Smooth muscle cell (in vitro differentiated cells): ENCODE results near the gene B4GALNT4. TPM values are rescaled to one million over a fixed set of nuclear protein-coding genes. Genes with fewer than 3 reads are reported as not detected.

Experiments used
- DNase-seq: peaks from one replicate; lab custom pipeline; 2025; ENCODE audit not compliant: unreplicated experiment; lab: John Stamatoyannopoulos, UW
- H2AFZ ChIP-seq: fragments of 200-600 bp; sonication (generic); 2 replicates; pipeline ENCODE4 v1.6.0; 2016; ENCODE audit warnings: antibody characterized with exemption, low read depth, mild to moderate bottlenecking
- H3F3A ChIP-seq: fragments of 200-600 bp; sonication (generic); 2 replicates; pipeline ENCODE4 v1.6.0; 2017; ENCODE audit warnings: antibody characterized with exemption, low read depth
- H3K27ac ChIP-seq: fragments of 200-600 bp; sonication (generic); 2 replicates; pipeline ENCODE4 v1.5.1; 2016; ENCODE audit warnings: low read depth, mild to moderate bottlenecking
- H3K27me3 ChIP-seq: fragments of 200-600 bp; sonication (generic); 2 replicates; pipeline ENCODE4 v1.6.1; 2016; ENCODE audit warnings: low read depth, mild to moderate bottlenecking
- H3K36me3 ChIP-seq: fragments of 200-600 bp; sonication (generic); 2 replicates; pipeline ENCODE4 v1.5.1; 2016; ENCODE audit warnings: low read depth
- H3K4me1 ChIP-seq: fragments of 200-600 bp; sonication (generic); 2 replicates; pipeline ENCODE4 v1.5.1; 2016; ENCODE audit warnings: low read depth
- H3K4me2 ChIP-seq: fragments of 200-600 bp; sonication (generic); 2 replicates; pipeline ENCODE4 v1.6.0; 2016; ENCODE audit warnings: mild to moderate bottlenecking
- H3K4me3 ChIP-seq: fragments of 200-600 bp; sonication (generic); 2 replicates; pipeline ENCODE4 v1.5.1; 2016; ENCODE audit warnings: mild to moderate bottlenecking
- H3K79me2 ChIP-seq: fragments of 200-600 bp; sonication (generic); 2 replicates; pipeline ENCODE4 v1.6.0; 2016; ENCODE audit warnings: low read depth, mild to moderate bottlenecking
- H3K9ac ChIP-seq: fragments of 200-600 bp; sonication (generic); 2 replicates; pipeline ENCODE4 v1.6.0; 2016; ENCODE audit warnings: low read depth
- H3K9me3 ChIP-seq: fragments of 200-600 bp; sonication (generic); replicated peaks from 2 replicates; pipeline ENCODE4 v1.5.1; 2016; ENCODE audit warnings: low read depth
- H4K20me1 ChIP-seq: fragments of 200-600 bp; sonication (generic); 2 replicates; pipeline ENCODE4 v1.6.0; 2016; ENCODE audit warnings: low read depth
- WGBS: methylation state at CpG from one replicate; pipeline ENCODE4 v1.1.7; 2016; ENCODE audit warnings: low lambda C conversion rate; 5-methylcytosine and 5-hydroxymethylcytosine counted together
- polyA plus RNA-seq: library from polyadenylated mRNA; unstranded; fragments of >200 nt; fragmentation: Nextera tagmentation; extraction: Ambion mirVana; gene quantifications from 2 replicates; pipeline ENCODE4 v1.2.1, GENCODE V29; 2016
- total RNA-seq: library from RNA; depleted of rRNA; stranded (reverse); fragments of >200 nt; gene quantifications from 2 replicates; pipeline ENCODE4 v1.2.3, GENCODE V29; 2014
- TF ChIP-seq, protein P1 (sequence below): fragments of 200-600 bp; sonication (generic); IDR thresholded peaks from 2 replicates; pipeline ENCODE4 v1.5.1; 2017; ENCODE audit warnings: borderline replicate concordance, mild to moderate bottlenecking, antibody characterized with exemption; ENCODE audit not compliant: insufficient read depth, poor library complexity, severe bottlenecking

The B4GALNT4 gene
- total and polyA plus RNA-seq, 2 experiments from 2014 or later, result 21.9 to 45.8 TPM

DNA sequence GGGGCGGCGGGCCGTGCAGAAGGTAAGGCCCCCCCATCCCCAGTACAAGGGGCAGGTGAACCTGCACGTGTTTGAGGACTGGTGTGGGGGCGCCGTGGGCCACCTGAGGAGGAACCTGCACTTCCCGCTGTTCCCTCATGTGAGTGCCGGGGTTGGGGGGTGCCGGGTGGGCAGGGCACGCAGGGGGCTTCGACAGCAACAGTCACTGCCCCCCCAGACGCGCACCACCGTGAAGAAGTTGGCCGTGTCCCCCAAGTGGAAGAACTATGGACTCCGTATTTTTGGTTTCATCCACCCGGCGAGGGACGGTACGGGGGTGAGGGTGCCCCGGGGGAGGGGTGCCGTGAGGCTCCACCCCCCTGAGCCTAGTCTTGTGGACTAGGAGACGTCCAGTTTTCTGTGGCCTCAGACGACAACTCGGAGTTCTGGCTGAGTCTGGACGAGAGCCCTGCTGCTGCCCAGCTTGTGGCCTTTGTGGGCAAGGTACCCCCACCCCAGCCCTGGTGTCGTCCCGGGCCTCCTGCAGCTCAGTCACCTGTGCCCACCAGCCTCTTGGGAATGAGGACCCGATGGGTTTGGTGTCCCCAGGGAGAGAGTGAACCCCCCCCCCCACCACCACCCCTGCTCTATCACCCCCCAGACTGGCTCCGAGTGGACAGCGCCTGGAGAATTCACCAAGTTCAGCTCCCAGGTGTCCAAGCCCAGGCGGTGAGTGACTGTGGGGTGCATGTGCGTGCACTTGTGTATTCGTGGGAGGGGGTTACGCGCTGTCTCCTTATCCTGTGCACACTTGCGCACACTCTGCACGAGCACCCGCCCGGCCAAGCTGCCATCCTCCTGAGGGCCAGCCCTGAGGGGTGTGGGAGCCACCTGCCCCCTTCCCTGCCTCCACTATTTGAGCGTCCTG lies 3.8 kb downstream of the B4GALNT4 start:
- Histone ChIP-seq H3K36me3 (no peaks in the 10 kb centered on the region), H3K4me3 (no peak overlapping the region), H4K20me1 (peaks cover 21% of the 10 kb centered on the region), H3K9me3 (no peaks in the 10 kb centered on the region), H3K9ac (no peak overlapping the region), H3K27ac (no peak overlapping the region), H2AFZ (no peak overlapping the region), H3K4me2 (no peak overlapping the region), H3K79me2 (no peaks in the 10 kb centered on the region), H3K4me1 (peaks cover 7% of the 10 kb centered on the region), H3K27me3 (no peaks in the 10 kb centered on the region), H3F3A (no peaks in the 10 kb centered on the region)
- no peak for DNase-seq
- TF ChIP-seq, protein P1, sequence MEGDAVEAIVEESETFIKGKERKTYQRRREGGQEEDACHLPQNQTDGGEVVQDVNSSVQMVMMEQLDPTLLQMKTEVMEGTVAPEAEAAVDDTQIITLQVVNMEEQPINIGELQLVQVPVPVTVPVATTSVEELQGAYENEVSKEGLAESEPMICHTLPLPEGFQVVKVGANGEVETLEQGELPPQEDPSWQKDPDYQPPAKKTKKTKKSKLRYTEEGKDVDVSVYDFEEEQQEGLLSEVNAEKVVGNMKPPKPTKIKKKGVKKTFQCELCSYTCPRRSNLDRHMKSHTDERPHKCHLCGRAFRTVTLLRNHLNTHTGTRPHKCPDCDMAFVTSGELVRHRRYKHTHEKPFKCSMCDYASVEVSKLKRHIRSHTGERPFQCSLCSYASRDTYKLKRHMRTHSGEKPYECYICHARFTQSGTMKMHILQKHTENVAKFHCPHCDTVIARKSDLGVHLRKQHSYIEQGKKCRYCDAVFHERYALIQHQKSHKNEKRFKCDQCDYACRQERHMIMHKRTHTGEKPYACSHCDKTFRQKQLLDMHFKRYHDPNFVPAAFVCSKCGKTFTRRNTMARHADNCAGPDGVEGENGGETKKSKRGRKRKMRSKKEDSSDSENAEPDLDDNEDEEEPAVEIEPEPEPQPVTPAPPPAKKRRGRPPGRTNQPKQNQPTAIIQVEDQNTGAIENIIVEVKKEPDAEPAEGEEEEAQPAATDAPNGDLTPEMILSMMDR, result no peak
- WGBS, result 95% methylated on average over 37 of the region's 41 CpGs

DNA sequence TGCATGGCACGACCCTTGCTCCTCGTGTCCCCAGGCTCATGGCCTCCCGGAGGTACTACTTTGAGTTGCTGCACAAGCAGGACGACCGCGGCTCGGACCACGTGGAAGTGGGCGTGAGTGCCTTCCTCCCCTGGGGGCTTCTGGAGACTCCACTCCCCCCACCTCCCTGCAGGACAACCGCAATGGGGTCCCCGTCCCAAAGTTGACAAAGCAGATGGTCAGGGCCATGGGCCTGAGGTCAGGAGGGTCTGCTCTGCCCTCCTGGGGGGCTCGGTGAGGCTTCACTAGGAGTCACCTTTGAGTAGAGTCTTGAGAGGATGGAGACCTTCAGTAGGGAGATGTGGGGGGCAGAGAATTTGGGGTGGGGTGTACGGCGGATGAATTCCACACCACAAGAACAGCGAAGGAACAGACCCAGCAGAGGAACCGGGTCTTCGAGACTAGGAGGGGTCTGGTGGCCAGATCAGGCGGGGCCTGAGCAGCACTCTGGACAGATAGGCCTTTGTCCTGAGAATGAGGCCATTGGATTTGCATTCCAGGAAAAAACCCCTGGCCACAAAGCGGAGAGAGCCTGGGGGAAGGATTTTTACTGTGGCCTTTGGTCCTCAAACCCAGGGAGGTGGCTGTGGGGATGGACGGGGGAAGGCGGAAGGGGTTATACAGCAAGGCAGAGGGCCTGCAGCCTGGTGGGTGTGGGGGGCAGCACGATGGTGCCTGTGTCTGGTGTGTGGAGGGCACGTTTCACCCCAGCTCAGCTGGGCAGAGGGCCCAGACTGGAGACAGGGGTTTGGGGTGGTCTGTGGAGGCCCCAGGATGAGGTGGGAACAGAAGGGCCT lies 4.6 kb downstream of the B4GALNT4 start:
- Histone ChIP-seq H3K36me3 (no peaks in the 10 kb centered on the region), H3K9me3 (no peaks in the 10 kb centered on the region), H3K79me2 (no peaks in the 10 kb centered on the region), H3F3A (no peaks in the 10 kb centered on the region), H3K9ac (no peak overlapping the region), H3K27me3 (no peaks in the 10 kb centered on the region), H3K4me1 (peaks cover 7% of the 10 kb centered on the region), H3K4me3 (no peak overlapping the region), H3K4me2 (no peak overlapping the region), H4K20me1 (peaks cover 21% of the 10 kb centered on the region), H3K27ac (no peak overlapping the region), H2AFZ (no peak overlapping the region)
- WGBS, result 97% methylated on average over 22 of the region's 23 CpGs
- TF ChIP-seq, protein P1, result no peak
- DNase-seq, result no peak

DNA sequence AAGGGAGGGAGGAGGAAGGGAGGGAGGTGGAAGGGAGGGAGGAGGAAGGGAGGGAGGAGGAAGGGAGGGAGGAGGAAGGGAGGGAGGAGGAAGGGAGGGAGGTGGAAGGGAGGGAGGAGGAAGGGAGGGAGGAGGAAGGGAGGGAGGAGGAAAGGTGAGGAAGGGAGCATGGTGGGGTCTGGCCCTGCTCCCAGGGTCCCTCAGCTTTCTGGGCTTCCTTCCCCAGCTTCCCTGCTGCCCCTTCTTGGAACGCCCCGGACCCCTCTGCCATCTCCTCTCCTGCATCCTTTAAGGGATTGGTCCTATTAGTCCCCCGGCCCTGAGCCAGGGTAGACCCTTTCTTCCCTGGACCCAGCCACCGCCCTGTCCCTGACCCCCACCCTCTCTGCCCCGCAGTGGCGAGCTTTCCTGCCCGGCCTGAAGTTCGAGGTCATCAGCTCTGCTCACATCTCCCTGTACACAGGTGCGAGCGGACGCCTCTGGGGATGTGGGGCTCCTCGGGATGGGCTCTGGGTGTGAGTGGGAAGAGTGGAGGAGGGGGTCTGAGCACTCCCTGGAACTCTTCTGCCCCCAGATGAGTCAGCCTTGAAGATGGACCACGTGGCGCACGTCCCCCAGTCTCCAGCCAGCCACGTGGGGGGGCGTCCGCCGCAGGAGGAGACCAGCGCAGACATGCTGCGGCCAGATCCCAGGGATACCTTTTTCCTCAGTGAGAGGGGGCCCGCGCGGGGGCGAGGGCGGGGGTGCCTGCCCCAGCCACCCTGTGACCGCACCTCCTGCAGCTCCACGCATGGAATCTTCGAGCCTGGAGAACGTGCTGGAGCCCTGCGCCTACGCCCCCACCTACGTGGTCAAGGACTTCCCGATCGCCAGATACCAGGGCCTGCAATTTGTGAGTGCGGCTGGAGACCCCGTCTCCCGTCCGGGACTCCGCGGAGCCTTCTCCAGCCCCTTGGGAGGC lies 6.0 kb downstream of the B4GALNT4 start:
- H3K36me3 ChIP-seq, result no peaks in the 10 kb centered on the region

More for the DNA sequence above, 6.0 kb downstream of the B4GALNT4 start:
- no peak overlapping the region for H3K4me3 ChIP-seq
- H2AFZ ChIP-seq, result no peak overlapping the region
- TF ChIP-seq, protein P1, result no peak
- WGBS, result 97% methylated on average over 25 of the region's 41 CpGs
- no peak for DNase-seq
- H3K9me3 ChIP-seq, result no peaks in the 10 kb centered on the region
- H3K4me1 ChIP-seq, result peaks cover 4% of the 10 kb centered on the region
- peaks cover 21% of the 10 kb centered on the region for H4K20me1 ChIP-seq
- H3K79me2 ChIP-seq, result no peaks in the 10 kb centered on the region
- no peaks in the 10 kb centered on the region for H3F3A ChIP-seq
- no peak overlapping the region for H3K9ac ChIP-seq
- H3K27me3 ChIP-seq, result no peaks in the 10 kb centered on the region
- no peak overlapping the region for H3K27ac ChIP-seq
- H3K4me2 ChIP-seq, result no peak overlapping the region
